Sigmoid colon (tissue), 7 donors: Measurements from ENCODE around the gene ZNF865. TPM values are rescaled to one million over a fixed set of nuclear protein-coding genes. Genes with fewer than 3 reads are reported as not detected.

Source experiments
- DNase-seq: peaks from one replicate; pipeline ENCODE4 v3.0.0-alpha.2; 2019
- H3K27ac ChIP-seq, 4 donors: fragments of 200-600 bp; sonication (generic); one replicate each; pipeline ENCODE4 v1.5.1; 2016 to 2019; ENCODE audit warnings: mild to moderate bottlenecking in 1 of 4
- H3K27me3 ChIP-seq, 3 donors: fragments of 200-600 bp; sonication (generic); one replicate each; pipeline ENCODE4 v1.5.1; 2019; ENCODE audit warnings: mild to moderate bottlenecking in 1 of 3
- H3K36me3 ChIP-seq, 4 donors: fragments of 200-600 bp; sonication (generic); one replicate each; pipeline ENCODE4 v1.5.1; 2016 to 2019
- H3K4me1 ChIP-seq, 4 donors: fragments of 200-600 bp; sonication (generic); one replicate each; pipeline ENCODE4 v1.5.1; 2017 to 2019
- H3K4me3 ChIP-seq, 4 donors: fragments of 200-600 bp; sonication (generic); one replicate each; pipeline ENCODE4 v1.5.1; 2017 to 2019; ENCODE audit warnings: mild to moderate bottlenecking in 2 of 4, moderate library complexity in 1 of 4
- H3K9me3 ChIP-seq, 4 donors: fragments of 200-600 bp in 3 of 4; sonication (generic) in 3 of 4; one replicate each; pipeline versions ENCODE4 v1.5.1 to v1.6.1; 2013 to 2019
- CTCF ChIP-seq, 4 experiments: fragments of 450-650 bp in 3 of 4; fragments of 200-600 bp in 1 of 4; IDR thresholded peaks; one replicate each; pipeline ENCODE4 v1.5.1; 2016 to 2019; ENCODE audit warnings: antibody characterized with exemption in 4 of 4, mild to moderate bottlenecking in 3 of 4, moderate library complexity in 2 of 4
- EP300 ChIP-seq, 4 donors: sonication (generic); formaldehyde crosslinking; IDR thresholded peaks; one replicate each; pipeline ENCODE4 v1.6.1; 2017; ENCODE audit warnings: antibody characterized with exemption in 4 of 4
- POLR2A ChIP-seq, 2 donors: fragments of 450-650 bp; IDR thresholded peaks; one replicate each; pipeline ENCODE4 v1.6.1; 2016; ENCODE audit warnings: antibody characterized with exemption in 2 of 2, mild to moderate bottlenecking in 2 of 2, moderate library complexity in 2 of 2
- POLR2AphosphoS5 ChIP-seq, 4 donors: sonication (generic); formaldehyde crosslinking; IDR thresholded peaks; one replicate each; pipeline ENCODE4 v1.6.1; 2017; ENCODE audit warnings: antibody characterized with exemption in 4 of 4
- WGBS, 2 donors: extraction: QIAGEN DNeasy Blood & Tissue Kit; methylation state at CpG; one replicate each; pipeline ENCODE4 v1.1.7; 2013; 5-methylcytosine and 5-hydroxymethylcytosine counted together
- intact Hi-C: fragments of 100-400 bp; cut with DNase I; formaldehyde crosslinking; loops from one replicate; pipeline ENCODE4 v1.15.1; 2023
- polyA plus RNA-seq, 3 donors: library from polyadenylated mRNA; stranded (reverse); fragments of 200-250 nt; gene quantifications; one replicate each; pipeline ENCODE4 v1.2.3, GENCODE V29; 2013
- total RNA-seq, 4 donors: library from RNA; depleted of rRNA; stranded (reverse); fragments of >200 nt; gene quantifications; one replicate each; pipeline ENCODE4 v1.1.0, GENCODE V29; 2016
- donor health status: healthy with polysubstance abuse.
- donor health status: Bipolar disorder and iron deficiency.
- donor health status: healthy.

Gene ZNF865
- total and polyA plus RNA-seq, 7 donors = 2.3 to 9.3 (median 3.0) TPM

- intact Hi-C loops = loop anchor here (2.0 kb wide), 2 partner anchors 53 to 117 kb away; partner anchors contain the start of gene ZNF579
- TF ChIP-seq POLR2AphosphoS5 (IDR thresholded peaks at IDR 0.05) = peak in 1 of 4 donors; percentile 8
- TF ChIP-seq CTCF (IDR thresholded peaks at IDR 0.05) = no peak
- no peak for TF ChIP-seq POLR2A (IDR thresholded peaks at IDR 0.05)
- Histone ChIP-seq H3K36me3 (peaks cover 0 to 7% (median 0%) of the 10 kb centered on the region in 4 donors), H3K27me3 (no peaks in the 10 kb centered on the region), H3K9me3 (no peaks in the 10 kb centered on the region), H3K4me3 (peak overlapping the region in 1 of 4 donors; percentile 98), H3K27ac (peak overlapping the region; percentile 88 to 98 (median 97)), H3K4me1 (peaks cover 0 to 47% (median 41%) of the 10 kb centered on the region in 4 donors)
- DNase-seq = no peak
- 80 to 85% methylated on average over 8 of the region's 8 CpGs for WGBS, 2 donors
Measured at GRCh38 chr19:55633861-55634260, 28.4 kb downstream of the ZNF865 start.

GRCh38 chr19:55635334-55635717, 29.9 kb downstream of the ZNF865 start:
- peak overlapping the region; percentile 88 to 98 (median 97) for H3K27ac ChIP-seq
- DNase-seq = no peak
- no peaks in the 10 kb centered on the region for H3K9me3 ChIP-seq
- peak overlapping the region; percentile 68 to 100 (median 91) for H3K4me3 ChIP-seq
- 4 to 11% methylated on average over 9 of the region's 9 CpGs for WGBS, 2 donors
- intact Hi-C loops = loop anchor here (1.0 to 2.0 kb wide), 2 partner anchors 18 to 55 kb away; partner anchors contain the start of gene ZNF579
- peaks cover 0 to 7% (median 0%) of the 10 kb centered on the region in 4 donors for H3K36me3 ChIP-seq
- TF ChIP-seq POLR2A (IDR thresholded peaks at IDR 0.05) (no peak), POLR2AphosphoS5 (IDR thresholded peaks at IDR 0.05) (no peak), EP300 (IDR thresholded peaks at IDR 0.05) (no peak), CTCF (IDR thresholded peaks at IDR 0.05) (no peak)
- no peaks in the 10 kb centered on the region for H3K27me3 ChIP-seq
- peaks cover 0 to 62% (median 56%) of the 10 kb centered on the region in 4 donors for H3K4me1 ChIP-seq

GRCh38 chr19:55635856-55636440, 30.5 kb downstream of the ZNF865 start:
- peaks cover 0 to 67% (median 60%) of the 10 kb centered on the region in 4 donors for H3K4me1 ChIP-seq
- H3K27me3 ChIP-seq = no peaks in the 10 kb centered on the region
- intact Hi-C loops = loop anchor here (1.0 to 2.0 kb wide), 2 partner anchors 17 to 55 kb away; partner anchors contain the start of gene ZNF579
- TF ChIP-seq POLR2AphosphoS5 (IDR thresholded peaks at IDR 0.05) = no peak
- no peak for TF ChIP-seq POLR2A (IDR thresholded peaks at IDR 0.05)
- TF ChIP-seq CTCF (IDR thresholded peaks at IDR 0.05) = no peak
- no peak for TF ChIP-seq EP300 (IDR thresholded peaks at IDR 0.05)
- no peaks in the 10 kb centered on the region for H3K9me3 ChIP-seq
- H3K27ac ChIP-seq = peak overlapping the region; percentile 88 to 98 (median 97)
- H3K36me3 ChIP-seq = peaks cover 0 to 7% (median 0%) of the 10 kb centered on the region in 4 donors
- DNase-seq = no peak
- peak overlapping the region; percentile 68 to 100 (median 91) for H3K4me3 ChIP-seq
- WGBS, 2 donors = 64 to 72% methylated on average over 7 of the region's 7 CpGs

- DNase-seq = no peak
- H3K4me3 ChIP-seq = peak overlapping the region in 1 of 4 donors; percentile 84
- H3K27me3 ChIP-seq = no peaks in the 10 kb centered on the region
- TF ChIP-seq POLR2AphosphoS5 (IDR thresholded peaks at IDR 0.05) = no peak
- no peak for TF ChIP-seq EP300 (IDR thresholded peaks at IDR 0.05)
- TF ChIP-seq POLR2A (IDR thresholded peaks at IDR 0.05) = no peak
- no peak for TF ChIP-seq CTCF (IDR thresholded peaks at IDR 0.05)
- no peaks in the 10 kb centered on the region for H3K9me3 ChIP-seq
- intact Hi-C loops = no loop called here
- peak overlapping the region in 3 of 4 donors; percentile 88 to 98 (median 97) for H3K27ac ChIP-seq
- peaks cover 0 to 70% (median 62%) of the 10 kb centered on the region in 4 donors for H3K4me1 ChIP-seq
- WGBS, 2 donors = 91 to 92% methylated on average over 4 of the region's 4 CpGs
- peaks cover 0 to 7% (median 0%) of the 10 kb centered on the region in 4 donors for H3K36me3 ChIP-seq
Measured at GRCh38 chr19:55636723-55637122, 31.3 kb downstream of the ZNF865 start.
